OCI-LY3 (cell line): ENCODE data around the gene NIPAL3.

Experiments
- H2AFZ ChIP-seq: fragments of 200-600, 300-600 bp; shearing (Covaris generic); 2 replicates; pipeline ENCODE4 v1.6.0; 2014; ENCODE audit warnings: antibody characterized with exemption, low read depth, low read length
- H3K27ac ChIP-seq: fragments of 200-600, 300-600 bp; sonication (generic); 2 replicates; pipeline ENCODE4 v1.5.1; 2014; ENCODE audit warnings: mild to moderate bottlenecking, low read length, moderate library complexity, mixed read lengths
- H3K27me3 ChIP-seq: fragments of 200-600, 300-600 bp; sonication (generic); 2 replicates; pipeline ENCODE4 v1.6.1; 2014; ENCODE audit warnings: low read depth, low read length, mixed read lengths
- H3K36me3 ChIP-seq: fragments of 200-600, 300-600 bp; sonication (generic); replicated peaks from 2 replicates; pipeline ENCODE3; 2014; ENCODE audit warnings: low read depth, low read length, mixed read lengths
- H3K4me1 ChIP-seq: fragments of 300-600, 200-600 bp; sonication (generic); 2 replicates; pipeline ENCODE4 v1.6.1; 2014; ENCODE audit warnings: low read length, mixed read lengths
- H3K4me2 ChIP-seq: fragments of 200-600, 300-600 bp; sonication (generic); 2 replicates; pipeline ENCODE4 v1.6.1; 2014; ENCODE audit warnings: low read length, mixed read lengths
- H3K4me3 ChIP-seq: fragments of 300-600, 200-600 bp; sonication (generic); 2 replicates; pipeline ENCODE4 v1.5.1; 2014; ENCODE audit warnings: antibody characterized with exemption, mild to moderate bottlenecking, low read length, moderate library complexity
- H3K79me2 ChIP-seq: fragments of 300-600, 200-600 bp; shearing (Covaris generic); 2 replicates; pipeline ENCODE4 v1.6.1; 2014; ENCODE audit warnings: mild to moderate bottlenecking, low read length, mixed read lengths
- H3K9ac ChIP-seq: fragments of 300-600, 200-600 bp; shearing (Covaris generic); 2 replicates; pipeline ENCODE4 v1.6.0; 2014; ENCODE audit warnings: mild to moderate bottlenecking, low read length, moderate library complexity
- H3K9me3 ChIP-seq: fragments of 200-600, 300-600 bp; shearing (Covaris generic); 2 replicates; pipeline ENCODE4 v1.6.1; 2014; ENCODE audit warnings: low read length, mixed read lengths; ENCODE audit not compliant: insufficient read depth
- H4K20me1 ChIP-seq: fragments of 200-600, 300-600 bp; sonication (generic); 2 replicates; pipeline ENCODE4 v1.6.1; 2016; ENCODE audit warnings: low read length, mixed read lengths; ENCODE audit not compliant: insufficient read depth
- CTCF ChIP-seq: fragments of 200-600, 300-600 bp; sonication (generic); IDR thresholded peaks from 2 replicates; pipeline ENCODE4 v1.5.1; 2014; ENCODE audit warnings: antibody characterized with exemption, low read length, low read depth
- EZH2phosphoT487 ChIP-seq: fragments of 200-600 bp; shearing (Covaris generic); IDR thresholded peaks from 2 replicates; pipeline ENCODE4 v1.6.1; 2018; ENCODE audit warnings: antibody characterized with exemption, mixed run types, low read depth

Gene NIPAL3

DNA sequence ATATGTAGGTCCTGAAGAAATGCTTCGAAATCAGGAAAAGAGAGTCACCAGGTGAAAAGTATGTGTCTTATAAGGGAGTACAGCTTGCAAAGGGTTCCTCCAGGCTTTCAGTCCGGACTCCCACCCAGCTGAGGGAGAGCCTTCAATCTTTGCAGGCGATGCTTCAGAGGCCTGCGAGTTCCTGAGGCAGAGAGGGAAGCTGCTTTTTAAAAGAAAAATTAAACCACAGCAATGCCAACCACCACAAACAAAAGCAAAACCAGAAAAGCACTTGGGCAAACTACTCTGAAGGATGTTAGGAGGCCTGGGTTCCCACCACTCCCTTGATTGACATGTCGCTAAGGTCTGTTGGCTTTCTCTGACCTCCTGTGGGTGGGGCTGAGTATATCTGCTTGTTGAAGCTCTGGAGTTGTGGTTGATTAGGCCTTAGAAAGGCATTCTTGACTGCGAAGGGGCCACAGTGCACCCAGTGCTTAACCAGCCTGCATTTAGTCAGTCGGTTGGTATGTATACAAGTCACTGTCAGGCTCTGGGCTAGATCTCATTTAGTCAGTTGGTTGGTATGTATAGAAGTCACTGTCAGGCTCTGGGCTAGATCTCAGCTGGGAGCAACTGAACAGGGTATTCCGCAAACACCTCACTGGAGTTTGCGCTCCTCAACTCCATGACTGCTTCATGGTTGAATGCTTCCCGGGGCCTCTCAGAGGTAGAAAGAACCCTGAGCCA, 1.2 kb downstream of the NIPAL3 start:
- H3K9me3 ChIP-seq = no peaks in the 10 kb centered on the region
- peak overlapping the region; percentile 97 for H3K4me2 ChIP-seq
- peaks cover 9% of the 10 kb centered on the region for H3K36me3 ChIP-seq
- H2AFZ ChIP-seq = no peak overlapping the region
- peaks cover 12% of the 10 kb centered on the region; the same call in 1 of the 2 replicates for H3K79me2 ChIP-seq
- no peaks in the 10 kb centered on the region for H4K20me1 ChIP-seq
- no peak overlapping the region for H3K27ac ChIP-seq
- no peaks in the 10 kb centered on the region for H3K27me3 ChIP-seq
- H3K4me3 ChIP-seq = peak overlapping the region; percentile 100
- peaks cover 23% of the 10 kb centered on the region for H3K4me1 ChIP-seq
- no peak for TF ChIP-seq CTCF
- TF ChIP-seq EZH2phosphoT487 = no peak
- H3K9ac ChIP-seq = peak overlapping the region; percentile 70

DNA sequence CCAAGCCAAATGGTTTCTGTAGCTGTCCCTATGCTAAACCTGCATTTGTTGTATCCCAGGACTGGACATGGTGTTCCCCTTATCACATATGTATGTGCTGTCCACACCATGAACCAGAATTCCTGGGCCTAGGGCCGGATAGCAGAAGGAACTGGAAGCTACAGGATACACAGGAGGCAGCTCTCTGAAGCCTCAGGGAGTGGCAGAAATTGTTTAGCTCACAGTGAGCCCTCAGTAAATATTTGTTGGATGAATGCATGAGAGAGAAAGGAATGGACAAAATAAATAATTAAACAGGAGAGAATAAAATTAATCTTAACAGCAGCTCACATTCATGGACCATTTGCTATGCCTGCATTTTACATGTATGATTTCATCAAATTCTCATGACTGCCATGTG, 2.1 kb downstream of the NIPAL3 start:
- peaks cover 21% of the 10 kb centered on the region for H3K4me1 ChIP-seq
- H3K27ac ChIP-seq = no peak overlapping the region
- no peaks in the 10 kb centered on the region for H3K27me3 ChIP-seq
- TF ChIP-seq EZH2phosphoT487 = no peak
- H2AFZ ChIP-seq = no peak overlapping the region
- H3K36me3 ChIP-seq = peaks cover 9% of the 10 kb centered on the region
- no peak overlapping the region for H3K4me2 ChIP-seq
- no peaks in the 10 kb centered on the region for H4K20me1 ChIP-seq
- no peaks in the 10 kb centered on the region for H3K9me3 ChIP-seq
- H3K4me3 ChIP-seq = no peak overlapping the region
- peaks cover 12% of the 10 kb centered on the region; the same call in 1 of the 2 replicates for H3K79me2 ChIP-seq
- no peak overlapping the region for H3K9ac ChIP-seq

DNA sequence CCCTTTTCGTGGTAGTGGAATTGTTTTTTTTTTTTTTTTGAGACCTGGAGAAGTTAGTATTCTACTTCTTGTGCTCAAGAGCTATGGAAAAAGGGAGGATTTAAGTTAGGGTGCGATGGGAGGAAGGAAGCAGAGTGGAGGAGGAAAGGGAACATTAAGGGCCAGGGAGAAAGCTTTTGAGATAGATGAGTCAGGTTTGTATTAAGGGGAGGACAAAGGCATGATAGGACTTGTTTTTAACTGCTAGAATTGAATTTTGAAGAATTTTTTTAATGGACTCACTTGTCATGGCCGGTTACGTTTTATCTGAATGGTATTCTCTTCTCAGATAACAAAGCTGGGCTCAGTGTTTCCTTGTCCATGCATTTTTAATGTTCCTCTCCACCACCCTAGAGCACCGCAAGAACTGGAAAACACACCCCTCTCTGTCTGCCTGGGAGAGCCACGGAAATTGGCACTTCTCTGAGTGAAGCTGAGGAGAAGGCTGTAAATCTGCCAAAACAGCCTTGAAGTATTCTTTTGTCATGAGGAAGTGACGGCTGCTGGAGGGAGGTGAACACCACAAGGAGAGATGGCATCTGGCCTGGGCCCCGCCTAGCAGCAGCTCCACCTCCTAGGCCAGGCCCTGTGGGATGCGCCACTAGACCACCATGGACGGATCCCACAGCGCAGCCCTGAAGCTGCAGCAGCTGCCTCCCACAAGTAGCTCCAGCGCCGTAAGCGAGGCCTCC, 3.5 kb downstream of the NIPAL3 start:
- no peak overlapping the region for H3K9ac ChIP-seq

DNA sequence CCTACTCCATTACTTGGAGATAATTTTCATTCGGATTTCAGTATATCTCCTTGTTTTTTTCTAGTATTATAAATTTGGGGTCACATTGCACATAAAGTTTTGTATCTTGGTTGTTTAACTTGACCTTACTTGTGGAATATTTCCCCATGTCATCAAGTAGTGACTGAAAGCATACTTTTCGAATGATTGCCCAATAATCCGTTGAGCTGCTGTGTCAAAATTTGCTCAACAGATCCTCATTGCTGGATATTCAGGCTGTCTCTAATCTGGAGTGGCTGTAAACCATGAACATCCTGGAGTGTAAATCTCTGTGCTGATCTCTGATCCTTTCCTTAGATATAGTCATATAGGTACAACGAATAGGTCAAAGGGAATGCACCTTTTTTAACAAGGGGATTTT, 4.9 kb downstream of the NIPAL3 start:
- peaks cover 8% of the 10 kb centered on the region; the same call in 1 of the 2 replicates for H3K79me2 ChIP-seq
- H4K20me1 ChIP-seq = no peaks in the 10 kb centered on the region
- no peak overlapping the region for H2AFZ ChIP-seq
- no peaks in the 10 kb centered on the region for H3K27me3 ChIP-seq
- no peaks in the 10 kb centered on the region for H3K9me3 ChIP-seq
- H3K27ac ChIP-seq = no peak overlapping the region
- H3K9ac ChIP-seq = no peak overlapping the region
- H3K4me3 ChIP-seq = no peak overlapping the region
- no peak overlapping the region for H3K4me2 ChIP-seq
- H3K36me3 ChIP-seq = peaks cover 9% of the 10 kb centered on the region
- TF ChIP-seq CTCF = no peak
- no peak for TF ChIP-seq EZH2phosphoT487
- peaks cover 9% of the 10 kb centered on the region for H3K4me1 ChIP-seq

More for the DNA sequence above, 3.5 kb downstream of the NIPAL3 start:
- Histone ChIP-seq H3K79me2 (peaks cover 8% of the 10 kb centered on the region; the same call in 1 of the 2 replicates), H2AFZ (no peak overlapping the region), H3K36me3 (peaks cover 9% of the 10 kb centered on the region), H3K27ac (no peak overlapping the region), H3K4me2 (no peak overlapping the region), H3K9me3 (no peaks in the 10 kb centered on the region), H4K20me1 (no peaks in the 10 kb centered on the region), H3K4me1 (peaks cover 13% of the 10 kb centered on the region), H3K4me3 (no peak overlapping the region), H3K27me3 (no peaks in the 10 kb centered on the region)
- no peak for TF ChIP-seq EZH2phosphoT487
- no peak for TF ChIP-seq CTCF
